ENCODE measurements around the gene GALNT9.

GALNT9 gene

GRCh38 chr12:132168311-132169031 is 160.9 kb downstream of the GALNT9 start:
- CTCF ChIA-PET: no interaction called here
- H3K4me3 ChIP-seq (ENCODE audit: low read depth, low read length): no peak overlapping the region
- POLR2A ChIA-PET: no interaction called here
- DNase-seq (ENCODE audit: low read depth, low spot score): no peak
- no peak for TF ChIP-seq CTCF (IDR thresholded peaks at IDR 0.05; ENCODE audit: insufficient read depth, low read length, missing control alignments)

- DNase-seq (ENCODE audit: low read depth, low spot score): no peak
- no peak for TF ChIP-seq CTCF (IDR thresholded peaks at IDR 0.05; ENCODE audit: insufficient read depth, low read length, missing control alignments)
- no peak overlapping the region for H3K4me3 ChIP-seq (ENCODE audit: low read depth, low read length)
- POLR2A ChIA-PET: no interaction called here
- CTCF ChIA-PET: interaction anchor here (1.1 kb wide), 1 partner anchor 14 kb away, joined by 4 read pairs; no protein-coding TSS in a partner anchor
These were observed 161.6 kb downstream of the GALNT9 start for GRCh38 chr12:132167611-132168310.

GRCh38 chr12:132166801-132167591 is 162.4 kb downstream of the GALNT9 start:
- no peak overlapping the region for H3K4me3 ChIP-seq (ENCODE audit: low read depth, low read length)
- ChIA-PET POLR2A (no interaction called here), CTCF (interaction anchor here (1.1 kb wide), 1 partner anchor 13 kb away, joined by 4 read pairs; no protein-coding TSS in a partner anchor)
- no peak for TF ChIP-seq CTCF (IDR thresholded peaks at IDR 0.05; ENCODE audit: insufficient read depth, low read length, missing control alignments)
- no peak for DNase-seq (ENCODE audit: low read depth, low spot score)

GRCh38 chr12:132166093-132166492 is 163.3 kb downstream of the GALNT9 start:
- DNase-seq (ENCODE audit: low read depth, low spot score): no peak
- ChIA-PET CTCF (no interaction called here), POLR2A (no interaction called here)
- no peak for TF ChIP-seq CTCF (IDR thresholded peaks at IDR 0.05; ENCODE audit: insufficient read depth, low read length, missing control alignments)
- H3K4me3 ChIP-seq (ENCODE audit: low read depth, low read length): no peak overlapping the region

GRCh38 chr12:132165584-132165983 is 163.8 kb downstream of the GALNT9 start:
- no peak for TF ChIP-seq CTCF (IDR thresholded peaks at IDR 0.05; ENCODE audit: insufficient read depth, low read length, missing control alignments)
- H3K4me3 ChIP-seq (ENCODE audit: low read depth, low read length): no peak overlapping the region
- ChIA-PET POLR2A (no interaction called here), CTCF (no interaction called here)
- DNase-seq (ENCODE audit: low read depth, low spot score): no peak

- ChIA-PET POLR2A (no interaction called here), CTCF (no interaction called here)
- H3K4me3 ChIP-seq (ENCODE audit: low read depth, low read length): no peak overlapping the region
- TF ChIP-seq CTCF (IDR thresholded peaks at IDR 0.05; ENCODE audit: insufficient read depth, low read length, missing control alignments): no peak
- no peak for DNase-seq (ENCODE audit: low read depth, low spot score)
These were observed 165.0 kb downstream of the GALNT9 start for GRCh38 chr12:132164426-132164825.

All from AG04449 (cell line).